ENCODE measurements around the gene NCOA1. TPM values are rescaled to one million over a fixed set of nuclear protein-coding genes. Genes with fewer than 3 reads are reported as not detected.

Gene NCOA1
- total RNA-seq, 4 donors from 2014 or later, result 42.3 to 66.9 (median 47.4) TPM

GRCh38 chr2:24509425-24509824 is 18.4 kb downstream of the NCOA1 start:
- ATAC-seq, result no peak
- H3K4me3 ChIP-seq, result no peak overlapping the region
- no peaks in the 10 kb centered on the region for H3K27me3 ChIP-seq
- WGBS, 2 donors (ENCODE audit: low coverage in 1 of 2), result 100% methylated on average over 1 of the region's 1 CpG
- peaks cover 4 to 92% (median 6%) of the 10 kb centered on the region in 3 donors for H3K4me1 ChIP-seq
- no peaks in the 10 kb centered on the region for H3K36me3 ChIP-seq
- TF ChIP-seq POLR2A (IDR thresholded peaks at IDR 0.05) (no peak), EP300 (IDR thresholded peaks at IDR 0.05) (no peak), POLR2AphosphoS5 (IDR thresholded peaks at IDR 0.05) (no peak), CTCF (IDR thresholded peaks at IDR 0.05) (no peak)
- H3K27ac ChIP-seq, result no peak overlapping the region
- H3K9me3 ChIP-seq, result no peaks in the 10 kb centered on the region

GRCh38 chr2:24509840-24510239 is 18.8 kb downstream of the NCOA1 start:
- WGBS, 2 donors (ENCODE audit: low coverage in 1 of 2), result 92 to 100% methylated on average over 2 to 3 of the region's 3 CpGs
- Histone ChIP-seq H3K27me3 (no peaks in the 10 kb centered on the region), H3K4me1 (peaks cover 4 to 91% (median 6%) of the 10 kb centered on the region in 3 donors), H3K9me3 (no peaks in the 10 kb centered on the region), H3K27ac (no peak overlapping the region), H3K36me3 (no peaks in the 10 kb centered on the region), H3K4me3 (no peak overlapping the region)
- TF ChIP-seq CTCF (IDR thresholded peaks at IDR 0.05) (no peak), POLR2A (IDR thresholded peaks at IDR 0.05) (no peak), POLR2AphosphoS5 (IDR thresholded peaks at IDR 0.05) (no peak), EP300 (IDR thresholded peaks at IDR 0.05) (no peak)
- no peak for ATAC-seq

- no peak for ATAC-seq
- Histone ChIP-seq H3K27me3 (no peaks in the 10 kb centered on the region), H3K4me1 (peaks cover 4 to 91% (median 6%) of the 10 kb centered on the region in 3 donors), H3K36me3 (no peaks in the 10 kb centered on the region), H3K9me3 (no peaks in the 10 kb centered on the region), H3K4me3 (no peak overlapping the region), H3K27ac (no peak overlapping the region)
- no peak for TF ChIP-seq POLR2AphosphoS5 (IDR thresholded peaks at IDR 0.05)
- no peak for TF ChIP-seq POLR2A (IDR thresholded peaks at IDR 0.05)
- no peak for TF ChIP-seq CTCF (IDR thresholded peaks at IDR 0.05)
- no peak for TF ChIP-seq EP300 (IDR thresholded peaks at IDR 0.05)
- 89 to 100% methylated on average over 1 of the region's 1 CpG for WGBS, 2 donors (ENCODE audit: low coverage in 1 of 2)
Observed at GRCh38 chr2:24510771-24511170, 19.7 kb downstream of the NCOA1 start.

GRCh38 chr2:24511198-24511597 is 20.1 kb downstream of the NCOA1 start:
- 63 to 72% methylated on average over 1 to 2 of the region's 2 CpGs for WGBS, 2 donors (ENCODE audit: low coverage in 1 of 2)
- no peaks in the 10 kb centered on the region for H3K36me3 ChIP-seq
- H3K9me3 ChIP-seq, result no peaks in the 10 kb centered on the region
- peaks cover 4 to 88% (median 7%) of the 10 kb centered on the region in 3 donors for H3K4me1 ChIP-seq
- no peaks in the 10 kb centered on the region for H3K27me3 ChIP-seq
- no peak for ATAC-seq
- TF ChIP-seq POLR2AphosphoS5 (IDR thresholded peaks at IDR 0.05) (no peak), POLR2A (IDR thresholded peaks at IDR 0.05) (no peak), CTCF (IDR thresholded peaks at IDR 0.05) (no peak), EP300 (IDR thresholded peaks at IDR 0.05) (no peak)
- no peak overlapping the region for H3K4me3 ChIP-seq
- H3K27ac ChIP-seq, result no peak overlapping the region

- H3K36me3 ChIP-seq, result no peaks in the 10 kb centered on the region
- no peak overlapping the region for H3K27ac ChIP-seq
- ATAC-seq, result no peak
- WGBS, 2 donors (ENCODE audit: low coverage in 1 of 2), result 53 to 54% methylated on average over 3 of the region's 3 CpGs
- no peaks in the 10 kb centered on the region for H3K27me3 ChIP-seq
- H3K4me1 ChIP-seq, result peaks cover 4 to 82% (median 7%) of the 10 kb centered on the region in 3 donors
- H3K9me3 ChIP-seq, result no peaks in the 10 kb centered on the region
- no peak for TF ChIP-seq POLR2A (IDR thresholded peaks at IDR 0.05)
- no peak overlapping the region for H3K4me3 ChIP-seq
Observed at GRCh38 chr2:24511894-24512293, 20.8 kb downstream of the NCOA1 start.

All from gastroesophageal sphincter (tissue), 4 donors.